ENCODE measurements around the gene ZFP36.
A peak's percentile ranks its signal among the peaks of the same experiment; 100 is the strongest.

The ZFP36 gene

DNA sequence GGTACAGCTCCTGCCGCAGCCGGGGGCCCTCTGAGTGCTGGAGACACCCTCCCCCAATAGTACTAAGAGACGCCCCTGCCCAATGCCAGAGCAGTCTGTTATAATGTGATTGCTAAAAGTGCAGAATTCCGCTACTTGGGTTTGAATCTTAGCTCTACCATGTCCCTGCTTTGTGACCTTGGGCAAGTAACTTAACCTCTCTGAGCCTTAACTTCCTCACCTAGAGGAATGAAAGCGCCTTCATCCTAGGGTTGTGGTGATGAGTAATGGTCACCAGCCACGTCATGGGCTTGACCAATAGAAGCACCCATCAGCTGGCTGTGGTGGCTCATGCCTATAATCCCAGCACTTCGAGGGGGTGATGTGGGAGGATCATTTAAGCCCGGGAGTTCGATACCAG, 12.4 kb downstream of the ZFP36 start:
- DNase-seq (ENCODE audit: low spot score): no peak

DNA sequence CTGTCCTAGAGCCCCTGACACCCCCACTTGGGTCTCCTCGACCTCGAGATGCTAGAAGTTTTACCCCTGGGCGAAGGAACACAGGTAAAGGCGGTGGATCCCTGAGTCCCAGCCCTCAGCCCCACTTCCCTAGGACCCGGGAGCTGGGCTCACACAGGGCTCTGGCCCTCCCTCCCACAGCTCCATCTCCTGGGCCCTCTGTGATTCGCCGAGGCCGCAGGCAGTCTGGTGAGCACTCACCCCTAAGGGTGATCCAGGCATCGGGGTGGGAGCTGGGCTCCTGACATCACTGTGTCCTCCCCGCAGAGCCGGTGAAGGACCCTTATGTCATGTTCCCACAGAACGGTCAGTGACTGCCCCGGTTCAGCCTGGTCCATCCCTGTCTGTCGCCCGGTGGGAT, 14.1 kb downstream of the ZFP36 start:
- no peak for DNase-seq (ENCODE audit: low spot score)

DNA sequence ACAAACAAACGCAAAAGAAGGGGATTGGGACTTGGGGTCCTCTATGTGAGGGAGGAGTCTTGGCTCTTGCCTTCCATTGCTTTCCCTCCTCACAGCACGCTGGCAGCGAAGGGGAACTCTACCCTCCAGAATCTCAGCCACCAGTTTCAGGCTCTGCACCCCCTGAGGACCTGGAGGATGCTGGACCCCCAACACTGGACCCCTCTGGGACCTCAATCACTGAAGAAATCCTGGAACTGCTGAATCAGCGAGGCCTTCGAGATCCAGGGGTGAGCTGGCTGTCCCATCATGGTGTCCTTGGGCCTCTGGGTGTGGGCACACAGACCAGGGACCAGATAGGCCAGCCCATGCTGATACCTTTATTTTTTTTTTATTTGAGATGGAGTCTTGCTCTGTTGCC, 15.4 kb downstream of the ZFP36 start:
- DNase-seq (ENCODE audit: low spot score): no peak

DNA sequence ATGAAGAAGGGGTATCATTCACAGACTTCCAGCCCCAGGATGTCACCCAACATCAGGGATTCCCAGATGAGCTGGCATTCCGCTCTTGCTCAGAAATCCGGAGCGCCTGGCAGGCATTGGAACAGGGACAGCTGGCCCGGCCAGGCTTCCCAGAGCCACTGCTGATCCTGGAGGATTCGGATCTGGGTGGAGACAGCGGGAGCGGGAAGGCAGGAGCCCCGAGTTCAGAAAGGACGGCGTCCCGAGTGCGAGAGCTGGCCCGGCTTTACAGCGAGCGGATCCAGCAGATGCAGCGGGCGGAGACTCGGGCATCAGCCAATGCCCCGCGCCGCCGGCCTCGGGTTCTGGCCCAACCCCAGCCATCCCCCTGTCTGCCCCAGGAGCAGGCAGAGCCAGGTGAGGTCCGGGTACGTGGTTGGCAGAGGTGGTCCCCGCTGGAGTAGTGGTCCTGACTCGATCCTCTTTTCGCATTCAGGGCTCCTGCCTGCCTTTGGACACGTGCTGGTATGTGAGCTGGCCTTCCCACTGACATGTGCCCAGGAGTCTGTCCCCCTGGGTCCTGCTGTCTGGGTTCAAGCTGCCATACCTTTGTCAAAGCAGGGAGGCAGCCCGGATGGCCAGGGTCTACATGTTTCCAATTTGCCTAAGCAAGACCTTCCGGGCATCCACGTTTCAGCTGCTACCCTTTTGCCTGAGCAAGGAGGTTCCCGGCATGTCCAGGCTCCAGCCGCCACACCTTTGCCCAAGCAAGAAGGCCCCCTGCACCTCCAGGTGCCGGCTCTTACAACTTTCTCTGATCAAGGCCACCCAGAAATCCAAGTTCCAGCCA, 16.8 kb downstream of the ZFP36 start:
- DNase-seq (ENCODE audit: low spot score): no peak

DNA sequence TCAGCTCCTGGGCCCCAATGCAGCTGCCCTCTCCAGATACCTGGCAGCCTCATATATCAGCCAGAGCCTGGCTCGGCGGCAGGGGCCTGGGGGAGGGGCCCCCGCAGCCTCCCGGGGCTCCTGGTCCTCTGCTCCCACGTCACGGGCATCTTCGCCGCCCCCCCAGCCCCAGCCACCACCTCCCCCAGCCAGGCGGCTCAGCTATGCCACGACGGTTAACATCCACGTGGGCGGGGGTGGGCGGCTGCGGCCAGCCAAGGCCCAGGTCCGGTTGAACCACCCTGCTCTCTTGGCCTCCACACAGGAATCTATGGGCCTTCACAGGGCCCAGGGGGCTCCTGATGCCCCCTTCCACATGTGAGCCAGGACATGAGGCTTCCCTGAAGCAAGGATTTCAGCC, 18.3 kb downstream of the ZFP36 start:
- no peak for DNase-seq (ENCODE audit: low spot score)

DNA sequence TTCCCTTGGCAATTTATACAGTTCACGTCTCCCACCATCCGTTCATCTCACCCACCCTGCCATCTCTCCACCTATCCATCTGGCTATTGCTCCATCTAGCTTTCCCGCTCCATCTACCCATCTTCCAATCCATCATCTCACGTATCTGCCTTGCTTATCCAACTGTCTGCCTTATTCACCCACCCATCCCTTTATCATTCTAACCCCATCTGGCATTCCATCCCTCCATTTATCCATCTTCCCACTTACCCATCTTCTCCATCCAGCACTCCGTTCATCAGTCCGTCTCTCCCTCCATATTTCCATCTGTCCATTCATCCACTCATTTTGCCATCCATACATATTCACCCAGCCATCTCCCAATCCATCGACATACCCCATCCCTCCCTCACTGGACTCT, 19.1 kb downstream of the ZFP36 start:
- no peak for DNase-seq (ENCODE audit: low spot score)

DNA sequence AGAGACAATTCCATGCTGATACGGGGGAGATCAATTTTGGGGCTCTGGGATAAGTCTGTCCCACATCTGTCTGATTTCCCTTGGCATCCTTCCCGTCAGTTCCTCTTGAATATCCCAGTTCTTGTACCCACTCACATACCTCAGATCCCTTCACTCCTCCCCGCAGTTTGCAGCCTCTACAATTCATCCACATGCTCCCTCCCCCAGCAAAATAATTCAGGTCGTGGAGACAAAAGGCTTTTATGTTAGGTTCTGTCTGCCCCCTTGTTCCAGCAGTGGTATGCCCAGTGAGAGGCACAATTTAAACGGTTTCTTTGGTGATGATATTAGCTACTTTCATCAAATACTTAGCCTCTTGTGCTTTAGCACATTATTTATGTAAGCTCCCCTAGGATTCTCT, 19.5 kb downstream of the ZFP36 start:
- no peak for DNase-seq (ENCODE audit: low spot score)

DNA sequence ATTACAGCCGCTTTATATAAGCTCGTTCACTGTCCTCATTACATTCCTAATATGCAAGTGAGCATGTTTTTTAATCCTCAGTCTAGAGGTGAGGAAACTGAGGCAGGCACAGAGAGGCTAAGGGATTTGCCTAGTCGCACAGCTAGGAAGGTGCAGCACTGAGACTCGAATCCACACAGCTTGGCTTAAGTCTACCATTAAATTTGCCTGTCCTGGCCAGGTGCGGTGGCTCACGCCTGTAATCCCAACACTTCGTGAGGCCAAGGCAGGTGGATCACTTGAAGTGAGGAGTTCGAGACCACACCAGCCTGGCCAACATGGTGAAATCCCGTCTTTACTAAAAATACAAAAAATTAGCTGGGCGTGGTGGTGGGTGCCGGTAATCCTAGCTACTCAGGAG, 21.1 kb downstream of the ZFP36 start:
- DNase-seq (ENCODE audit: low spot score): no peak

DNA sequence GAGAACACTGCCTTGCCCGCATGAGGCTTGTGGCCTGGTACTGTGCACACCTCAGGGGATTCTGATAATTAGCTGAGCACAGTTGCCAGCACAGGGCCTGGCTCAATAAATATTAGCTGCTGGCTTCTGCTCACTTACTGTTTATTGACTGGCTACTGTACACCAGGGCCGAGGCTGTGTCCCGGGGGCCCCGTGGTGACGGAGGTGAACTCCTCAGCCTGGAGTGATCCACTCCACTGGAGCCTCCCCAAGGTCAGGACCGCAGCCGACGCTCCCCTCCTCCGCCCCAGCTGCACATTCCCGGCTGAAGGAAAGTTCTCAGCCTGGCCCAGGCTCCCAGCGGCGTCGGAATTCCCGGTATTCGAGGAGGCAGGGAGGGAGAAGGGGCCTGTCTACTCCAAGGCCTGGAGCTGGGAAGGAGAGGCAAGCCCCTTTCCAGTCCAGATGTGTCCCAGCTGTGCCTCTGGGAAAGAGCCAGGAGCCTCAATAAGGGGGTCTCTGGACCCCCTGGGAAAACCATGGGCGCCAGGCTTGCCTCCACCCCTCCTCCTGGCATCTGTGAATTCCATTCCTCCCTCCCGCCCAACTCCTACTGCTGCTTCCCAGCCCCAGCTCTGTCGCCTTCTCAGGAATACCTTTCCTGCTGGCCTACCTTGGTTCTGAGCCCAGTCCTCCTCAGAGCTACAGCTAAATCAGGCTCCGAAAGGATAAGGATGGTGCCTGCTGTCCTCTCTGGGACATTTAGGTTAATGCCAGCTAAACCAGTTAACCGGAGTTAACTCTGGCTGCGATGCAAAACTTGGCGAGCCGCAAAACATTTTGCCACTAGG, 21.9 kb downstream of the ZFP36 start:
- DNase-seq (ENCODE audit: low spot score): no peak

DNA sequence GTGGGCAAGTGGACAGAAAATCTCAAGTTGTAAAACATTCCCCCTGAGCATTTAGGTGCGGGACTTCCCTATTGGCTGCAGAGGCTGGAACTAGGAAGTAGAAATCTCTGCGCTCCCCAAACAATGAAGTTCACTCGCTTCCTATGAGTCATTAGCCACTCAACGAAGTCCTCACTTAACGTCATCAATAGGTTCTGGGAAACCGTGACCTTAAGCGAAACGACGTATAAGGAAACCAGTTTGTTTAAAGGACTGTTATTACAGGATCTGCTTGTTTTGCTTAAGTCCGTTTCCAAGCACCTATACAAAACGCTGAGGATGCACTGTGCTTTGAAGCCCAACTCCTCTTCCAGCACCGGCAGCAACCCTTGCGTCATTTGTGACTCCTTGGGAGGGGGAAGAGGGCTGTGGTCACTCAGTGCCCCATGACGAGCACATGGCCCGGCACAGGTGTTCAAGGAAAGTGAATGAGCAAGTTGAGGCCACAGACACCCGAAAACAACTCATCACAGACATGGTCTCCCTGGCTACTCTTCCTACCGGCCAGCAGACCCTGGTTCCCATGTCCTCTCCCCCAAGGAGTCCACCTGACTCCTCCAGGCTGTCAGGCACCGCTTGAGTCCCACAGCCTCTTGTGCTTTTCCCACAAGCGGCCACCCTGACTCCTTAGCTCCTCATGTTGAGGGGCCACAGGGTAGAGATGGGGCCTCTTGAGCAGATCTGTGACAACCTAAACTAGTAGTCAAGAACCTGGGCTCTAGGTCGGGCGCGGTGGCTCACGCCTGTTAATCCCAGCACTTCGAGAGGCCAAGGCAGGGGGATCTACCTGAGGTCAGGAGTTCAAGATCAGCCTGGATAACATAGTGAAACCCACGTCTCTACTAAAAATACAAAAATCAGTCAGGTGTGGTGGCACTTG, 24.3 kb downstream of the ZFP36 start:
- peak; percentile 91 for DNase-seq (ENCODE audit: low spot score)

DNA sequence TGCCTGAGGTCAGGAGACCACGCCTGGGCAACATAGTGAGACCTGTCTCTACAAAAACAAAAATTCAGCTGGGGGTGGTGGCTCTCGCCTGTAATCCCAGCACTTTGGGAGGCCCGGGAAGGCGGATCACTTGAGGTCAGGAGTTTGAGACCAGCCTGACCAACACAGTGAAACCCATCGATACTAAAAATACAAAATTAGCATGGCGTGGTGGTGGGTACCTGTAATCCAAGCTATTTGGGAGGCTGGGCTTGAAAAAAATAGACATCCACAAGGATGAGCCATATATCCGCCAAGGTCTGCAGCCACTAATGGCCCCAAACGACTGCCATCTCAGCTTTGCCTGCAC, 26.0 kb downstream of the ZFP36 start:
- no peak for DNase-seq (ENCODE audit: low spot score)

DNA sequence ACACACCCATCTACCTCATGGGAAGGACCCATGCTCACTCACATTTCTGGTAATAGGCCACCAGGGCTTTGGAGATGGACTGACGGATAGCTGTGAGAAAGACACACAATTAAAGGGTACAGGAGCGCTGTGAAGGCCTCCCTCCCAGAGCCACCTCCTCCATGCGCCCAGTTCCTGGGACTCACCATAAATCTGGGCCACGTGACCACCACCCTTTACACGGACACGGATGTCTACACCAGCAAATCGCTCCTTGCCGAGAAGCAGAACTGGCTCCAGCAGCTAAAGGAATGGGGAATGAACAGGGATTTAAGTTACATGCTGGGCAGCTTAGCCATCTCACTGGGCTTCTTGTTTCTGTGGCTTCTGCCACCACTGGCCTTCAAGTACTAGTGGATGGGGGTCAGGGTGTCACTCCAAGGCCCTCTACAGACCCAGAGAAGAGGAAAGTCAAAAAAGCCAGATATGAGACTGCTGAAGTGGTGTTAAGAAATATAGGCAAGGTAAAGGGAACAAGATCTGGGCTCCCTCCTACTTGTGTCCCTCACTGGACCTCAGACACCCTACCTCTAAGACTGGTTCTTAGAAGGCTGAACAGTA, 26.9 kb downstream of the ZFP36 start:
- no peak for DNase-seq (ENCODE audit: low spot score)

DNA sequence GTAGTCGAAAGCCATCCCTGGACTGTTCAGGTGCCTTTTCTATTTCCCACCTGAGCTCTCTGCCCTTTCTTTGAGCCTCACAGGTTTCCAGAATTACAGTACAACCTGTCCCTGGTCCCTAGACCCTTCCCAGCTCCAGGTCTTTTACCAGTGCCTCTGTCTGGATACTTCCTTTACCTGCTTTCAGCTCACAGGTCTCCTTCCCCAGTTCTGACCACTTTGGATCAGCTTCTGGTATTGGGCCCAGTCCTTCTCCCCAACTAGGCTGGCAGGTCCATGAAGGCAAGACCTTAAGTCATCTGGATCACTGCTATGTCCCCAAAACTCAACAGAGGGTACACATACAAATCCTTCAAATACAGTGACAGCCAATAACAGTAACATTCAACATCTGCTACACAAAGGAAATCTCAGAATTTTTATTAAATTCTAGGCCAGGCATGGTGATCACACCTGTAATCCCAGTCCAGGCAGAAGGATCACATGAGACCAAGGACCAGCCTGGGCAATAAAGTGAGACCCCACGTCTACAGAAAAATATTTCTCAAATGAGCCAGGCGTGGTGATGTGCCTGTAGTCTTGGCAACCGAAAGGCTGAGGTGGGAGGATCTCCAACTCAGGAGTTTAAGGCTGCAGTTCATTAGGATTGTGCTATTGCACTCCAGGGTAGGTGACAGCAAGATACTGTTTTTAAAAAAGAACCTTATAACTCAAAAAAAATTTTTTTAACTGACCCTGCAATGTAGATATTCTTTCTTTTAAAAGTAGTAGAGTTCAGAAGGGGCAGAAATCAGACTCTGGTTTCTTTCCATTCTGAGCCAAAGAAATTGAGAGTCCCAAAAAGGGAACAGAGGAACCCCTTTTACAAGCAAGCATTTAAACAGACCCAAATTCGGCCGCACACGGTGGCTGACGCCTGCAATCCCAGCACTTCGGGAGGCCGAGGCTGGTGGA, 27.8 kb downstream of the ZFP36 start:
- no peak for DNase-seq (ENCODE audit: low spot score)

DNA sequence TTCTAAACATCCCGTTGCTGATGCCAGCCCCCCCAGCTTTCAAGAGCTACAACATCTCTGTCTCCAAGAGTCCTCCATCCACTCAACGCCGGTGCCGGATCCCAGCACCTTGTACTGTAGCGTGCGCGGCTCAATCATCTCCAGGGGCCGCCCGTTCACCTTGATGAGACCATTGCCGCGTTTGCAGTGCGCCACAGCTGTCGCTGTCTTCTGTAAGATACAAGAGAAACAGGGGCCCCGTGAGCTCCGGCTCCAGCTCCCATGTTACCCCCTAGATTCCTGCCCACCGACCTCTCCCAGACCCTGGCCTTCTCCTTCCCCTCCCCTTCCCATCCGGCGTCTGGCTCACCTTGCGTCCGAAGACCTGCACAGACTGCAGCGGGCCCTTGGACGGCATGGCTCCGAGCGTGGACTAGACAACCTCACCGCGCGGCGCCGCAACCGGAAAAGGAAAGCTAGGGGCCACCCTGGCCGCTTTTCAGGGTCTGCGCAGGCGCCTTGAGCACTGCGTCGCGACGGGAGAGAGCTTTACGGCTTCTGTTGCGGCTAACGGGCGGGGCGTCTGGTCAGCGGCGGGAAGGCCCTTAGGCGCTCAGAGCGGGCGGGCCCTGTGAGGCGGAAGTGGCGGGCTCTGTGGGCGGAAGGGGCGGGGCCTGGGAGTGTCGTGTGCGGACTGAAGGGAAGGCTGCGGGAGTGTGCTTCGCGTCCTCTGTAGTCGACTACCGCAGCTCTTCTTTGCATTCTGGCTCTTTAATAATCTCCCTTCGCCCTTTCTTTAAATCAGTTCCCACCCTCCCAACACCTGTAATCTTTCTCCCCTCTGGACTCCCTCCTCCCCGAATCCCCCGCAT, 29.1 kb downstream of the ZFP36 start, which contains the start of gene RPS16:
Gene RPS16 (minus strand): TSS at position 451 of the 851 bp plus-strand sequence. CDS start 54 bp downstream, at position 397.
- peak; percentile 99 for DNase-seq (ENCODE audit: low spot score)

DNA sequence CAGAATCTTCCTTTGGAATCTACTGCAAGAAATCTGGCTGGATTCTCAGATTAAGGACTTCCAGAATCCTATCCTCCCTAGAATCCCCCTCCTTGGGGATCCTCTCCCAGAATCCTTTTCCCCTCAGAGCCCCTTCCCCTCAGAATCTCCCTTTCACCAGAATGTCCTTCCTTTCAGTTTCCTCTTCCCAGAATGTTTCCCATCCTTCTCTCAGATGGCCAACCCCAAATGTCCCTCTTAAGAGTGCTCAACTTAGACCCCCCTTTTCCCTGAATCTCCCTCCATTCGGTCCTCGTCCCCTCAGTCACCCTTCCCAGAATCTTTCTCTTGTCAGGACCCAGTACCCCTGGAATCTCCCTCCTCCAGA, 29.7 kb downstream of the ZFP36 start:
- no peak for DNase-seq (ENCODE audit: low spot score)

DNA sequence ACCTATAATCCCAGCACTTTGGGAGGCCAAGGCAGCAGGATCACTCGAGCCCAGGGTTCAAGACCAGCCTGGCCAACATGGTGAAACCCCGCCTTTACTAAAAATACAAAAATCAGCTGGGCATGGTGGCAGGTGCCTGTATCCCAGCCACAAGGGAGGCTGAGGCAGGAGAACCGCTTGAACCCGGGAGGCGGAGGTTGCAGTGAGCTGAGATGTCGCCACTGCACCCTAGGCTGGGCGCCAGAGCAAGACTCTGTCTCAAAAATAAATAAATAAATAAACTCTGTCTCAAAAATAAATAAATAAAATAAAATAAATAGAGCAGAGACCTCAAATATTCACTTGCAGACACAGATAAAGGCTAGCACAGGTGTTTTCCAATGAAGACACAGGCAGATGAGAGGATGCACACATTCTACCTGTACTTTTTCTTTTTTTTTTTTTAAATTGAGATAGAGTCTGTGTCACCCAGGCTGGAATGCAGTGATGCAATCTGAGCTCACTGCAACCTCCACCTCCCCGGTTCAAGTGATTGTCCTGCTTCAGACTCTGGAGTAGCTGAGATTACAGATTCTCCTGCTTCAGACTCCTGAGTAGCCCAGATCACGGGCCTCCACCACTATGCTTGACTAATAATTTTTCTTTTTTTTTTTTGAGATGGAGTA, 31.8 kb downstream of the ZFP36 start:
- DNase-seq (ENCODE audit: low spot score): no peak

DNA sequence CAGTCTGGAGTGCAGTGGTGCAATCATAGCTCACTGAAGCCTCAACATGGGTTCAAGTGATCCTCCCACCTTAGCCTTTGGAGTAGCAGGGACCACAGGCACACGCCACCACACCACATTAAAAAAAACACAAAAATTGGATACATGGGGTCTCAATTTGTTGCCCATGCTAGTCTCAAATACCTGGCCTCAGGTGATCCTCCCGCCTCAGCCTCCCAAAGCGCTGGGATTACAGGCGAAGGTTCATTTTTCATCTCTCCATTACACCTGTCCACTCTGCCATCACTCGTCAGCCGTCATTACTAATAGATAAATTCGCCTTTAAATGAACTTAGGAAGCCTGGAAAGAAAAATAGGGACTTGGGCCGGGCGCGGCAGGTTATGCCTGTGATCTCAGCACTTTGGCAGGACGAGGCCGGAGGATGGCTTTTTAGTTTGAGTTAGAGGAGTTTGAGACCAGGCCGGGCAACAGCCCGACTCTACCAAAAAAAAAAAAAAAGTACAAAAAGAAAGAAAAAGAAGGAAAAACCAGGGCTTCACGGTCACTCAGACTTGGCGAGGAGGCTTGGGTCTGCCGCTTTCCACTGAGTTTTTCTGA, 38.0 kb downstream of the ZFP36 start:
- DNase-seq (ENCODE audit: low spot score): no peak

DNA sequence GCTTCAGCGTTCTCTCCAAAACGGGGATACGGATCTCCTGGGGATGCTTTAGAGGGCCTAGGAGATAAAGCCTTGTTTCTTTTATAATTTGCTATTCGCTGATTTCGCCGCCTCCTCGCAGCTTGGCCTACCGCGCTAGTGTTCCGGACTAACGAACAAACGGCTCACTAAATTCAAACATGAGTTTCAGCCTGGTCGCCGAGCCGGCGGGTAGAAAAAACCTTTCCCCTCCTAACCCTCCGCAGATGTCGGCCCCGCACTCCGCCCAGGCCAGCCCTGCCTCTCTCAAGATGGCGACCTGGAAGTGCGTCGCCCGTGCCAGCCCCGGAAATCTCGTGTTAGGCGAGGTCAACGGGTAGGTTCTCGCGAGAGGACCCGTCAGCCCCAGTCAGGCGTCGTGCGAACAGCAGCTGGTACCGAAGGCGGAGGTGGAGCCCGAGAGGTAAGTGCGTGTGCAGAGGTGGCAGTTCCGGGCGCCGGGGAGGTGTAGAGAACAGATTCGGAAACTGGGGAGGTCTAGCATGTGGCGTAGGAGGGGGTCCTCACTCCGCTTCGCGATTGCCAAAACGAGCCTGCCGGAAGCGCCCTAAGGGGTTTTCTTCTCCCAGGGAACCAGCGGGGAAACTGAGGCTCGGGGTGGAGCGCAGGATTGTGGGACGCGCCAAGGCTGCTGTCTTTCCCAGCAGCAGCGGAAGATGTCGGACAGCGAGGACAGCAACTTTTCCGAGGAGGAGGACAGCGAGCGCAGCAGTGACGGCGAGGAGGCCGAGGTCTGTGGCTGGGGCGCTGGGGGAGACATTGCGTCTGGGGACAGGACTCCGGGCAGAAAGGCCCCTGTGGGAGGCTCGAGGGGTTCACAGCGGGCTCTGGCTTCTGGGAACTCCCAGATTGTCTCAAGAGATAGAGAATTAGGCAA, 38.8 kb downstream of the ZFP36 start, which contains the start of gene SUPT5H:
Gene SUPT5H (plus strand): TSS at position 387 of the 916 bp plus-strand sequence. CDS start 309 bp downstream, at position 696.
- peak; percentile 99 for DNase-seq (ENCODE audit: low spot score)

All from activated CD4-positive, alpha-beta T cell treated with anti-CD3 and anti-CD28 coated beads, Interleukin-2, Interleukin-4, amounts not matched to agents 100 ng/mL and 50 ng/mL, durations not matched to agents 16 hours and 8 hours (primary cell).